HG03354 (cell line): ENCODE results near the gene EXOSC1.
A peak's percentile ranks its signal among the peaks of the same experiment; 100 is the strongest.
"Not testable (repeated sequence)": the region's sequence is repeated elsewhere in the genome, so short reads cannot be mapped to it uniquely, and the experiment has no call there.

Experiments
- ATAC-seq: cut with Tn5 transposase; IDR thresholded peaks from one replicate; pipeline ENCODE4 v1.9.1; 2021; ENCODE audit warnings: mild to moderate bottlenecking; ENCODE audit not compliant: unreplicated experiment, poor library complexity, severe bottlenecking

Gene EXOSC1

GRCh38 chr10:97445722-97446639 is at the start of gene EXOSC1, which contains the start of gene ZDHHC16:
Gene EXOSC1, minus strand, starts transcription at chr10:97446006. Its CDS starts 21 bp downstream, at chr10:97445985.
Gene ZDHHC16, plus strand, starts transcription at chr10:97446175. Its CDS starts 5,501 bp downstream, at chr10:97451676.
- peak; percentile 97 for ATAC-seq

GRCh38 chr10:97494863-97495506 is 49.2 kb upstream of the EXOSC1 start:
- ATAC-seq, result no peak

- ATAC-seq, result no peak
Measured at GRCh38 chr10:97494151-97494550, 48.3 kb upstream of the EXOSC1 start.

DNA sequence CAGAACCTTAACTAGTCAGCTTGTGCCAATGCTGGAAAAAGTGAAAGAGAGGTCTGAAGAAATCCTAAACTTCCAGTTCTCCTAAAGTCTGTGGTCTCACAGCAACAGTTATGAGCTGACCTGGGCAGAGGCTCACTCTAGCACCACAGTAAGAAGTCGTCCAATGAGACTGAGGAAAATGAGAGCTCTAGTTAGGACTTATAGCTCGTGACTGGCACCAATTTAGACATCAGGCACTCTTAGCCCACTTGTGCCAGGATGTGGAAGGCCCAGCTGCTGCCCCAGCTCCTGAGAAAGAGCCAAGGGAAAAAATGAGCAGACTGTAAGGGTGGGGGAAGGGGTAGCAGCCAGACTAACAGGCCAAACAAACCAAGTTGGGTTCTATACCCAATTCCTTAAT is 44.8 kb upstream of the EXOSC1 start:
- ATAC-seq, result no peak

- ATAC-seq, result no peak
Measured at GRCh38 chr10:97485647-97486281, 40.0 kb upstream of the EXOSC1 start.

DNA sequence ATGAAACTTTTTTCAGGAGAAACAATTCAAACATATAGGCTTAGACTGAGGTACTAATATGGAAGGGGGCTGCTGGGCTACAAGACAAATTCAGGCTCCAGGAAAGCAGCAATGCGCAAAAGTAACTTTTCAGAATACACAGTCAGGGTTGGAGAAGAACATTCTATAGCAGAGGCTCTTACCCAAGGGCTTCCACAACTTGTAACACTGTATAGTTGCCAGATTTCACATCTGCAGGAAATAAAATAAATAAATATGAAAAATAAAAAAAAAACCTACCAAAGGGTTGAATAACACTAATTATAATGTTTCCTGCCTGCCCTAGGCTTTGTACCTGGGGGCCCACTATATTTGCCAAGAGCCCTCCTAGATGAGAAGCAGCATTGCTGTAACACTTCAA is 38.1 kb upstream of the EXOSC1 start:
- no peak for ATAC-seq

DNA sequence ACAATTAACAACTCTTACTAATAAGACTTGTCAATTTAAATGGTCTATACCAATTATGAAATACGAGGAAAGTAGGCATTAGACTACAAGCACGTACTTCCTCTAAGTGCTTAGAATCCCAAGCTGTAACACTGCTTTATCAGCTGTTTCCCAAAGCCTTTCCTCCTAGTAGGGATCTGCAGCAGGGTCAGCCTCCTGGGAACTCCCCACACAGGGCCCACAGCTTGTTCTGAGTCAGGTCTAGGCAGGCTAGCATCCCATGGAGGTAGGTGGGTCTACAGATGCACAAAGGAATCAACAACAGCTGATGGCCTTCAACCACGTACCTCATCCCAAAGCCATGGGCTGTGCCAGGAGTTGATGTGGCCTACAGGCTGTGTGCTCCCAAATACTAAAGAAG is 37.7 kb upstream of the EXOSC1 start:
- ATAC-seq, result no peak

DNA sequence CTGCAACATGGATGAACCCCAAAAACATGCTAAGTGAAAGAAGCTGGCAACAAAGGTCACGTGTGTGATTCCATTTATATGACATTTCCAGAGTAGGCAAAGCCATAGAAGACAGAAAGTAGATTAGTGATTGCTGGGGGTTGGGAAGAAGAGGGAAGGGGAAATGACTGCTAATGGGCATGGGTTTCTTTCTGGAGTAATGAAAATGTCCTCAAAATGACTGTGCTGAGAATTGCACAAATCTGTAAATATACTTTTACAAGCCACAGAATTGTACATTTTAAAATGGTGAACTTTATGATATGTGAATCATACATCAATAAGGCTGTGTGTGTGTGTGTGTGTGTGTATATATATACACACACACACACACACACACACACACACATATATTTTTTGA is 36.6 kb upstream of the EXOSC1 start:
- no peak for ATAC-seq

- ATAC-seq, result no peak
Measured at GRCh38 chr10:97481071-97481470, 35.3 kb upstream of the EXOSC1 start.

- no peak for ATAC-seq
Measured at GRCh38 chr10:97479939-97480338, 34.1 kb upstream of the EXOSC1 start.

DNA sequence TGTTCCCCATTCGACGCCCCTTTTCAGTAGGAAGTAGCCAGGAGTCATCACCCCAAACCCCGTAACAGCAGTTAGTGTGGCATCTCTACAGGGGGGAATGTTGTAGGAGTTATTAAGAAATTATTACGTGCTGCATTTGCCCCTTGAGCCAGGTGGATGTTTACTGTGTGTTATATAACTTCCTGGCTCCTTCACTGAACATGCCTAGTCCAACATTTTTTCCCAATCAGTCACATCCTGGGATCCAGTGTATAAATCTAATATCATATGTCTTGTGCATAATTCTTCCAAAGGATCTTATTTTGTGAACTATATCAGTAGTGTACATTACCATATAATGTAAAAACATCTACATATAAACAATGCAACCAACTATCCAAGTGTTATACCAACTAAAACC is 33.6 kb upstream of the EXOSC1 start:
- not testable (repeated sequence) for ATAC-seq

DNA sequence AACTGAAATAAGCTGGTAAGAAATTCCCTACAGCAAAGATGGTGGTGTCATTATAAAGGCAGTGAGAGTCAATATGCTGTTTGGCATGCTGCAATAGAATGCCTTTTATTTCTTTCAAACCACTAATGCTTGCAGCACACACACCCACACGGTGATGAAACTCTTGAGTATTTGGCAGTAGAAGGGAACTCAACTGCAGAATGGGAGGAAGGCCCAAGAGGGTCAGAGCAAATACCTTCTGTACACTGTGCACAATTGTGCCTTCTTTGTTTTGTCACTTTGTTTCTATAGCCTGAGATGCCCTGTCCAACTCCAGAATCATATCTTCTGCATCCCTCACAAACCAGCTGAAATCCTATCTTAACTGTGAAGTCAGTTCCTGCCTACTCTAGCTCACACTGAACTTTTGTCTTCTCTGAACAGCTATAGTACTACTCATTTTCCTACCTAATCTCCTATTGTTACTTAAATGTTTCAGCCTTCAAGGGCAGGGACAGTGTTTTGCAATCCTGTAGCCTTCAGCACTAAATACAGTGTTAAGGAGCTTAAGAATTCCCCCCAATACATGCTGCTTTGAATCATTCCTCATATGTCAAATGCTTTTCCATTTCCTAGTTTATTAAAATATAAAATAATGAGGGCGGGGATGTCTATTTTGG is 30.3 kb upstream of the EXOSC1 start:
- ATAC-seq, result no peak

DNA sequence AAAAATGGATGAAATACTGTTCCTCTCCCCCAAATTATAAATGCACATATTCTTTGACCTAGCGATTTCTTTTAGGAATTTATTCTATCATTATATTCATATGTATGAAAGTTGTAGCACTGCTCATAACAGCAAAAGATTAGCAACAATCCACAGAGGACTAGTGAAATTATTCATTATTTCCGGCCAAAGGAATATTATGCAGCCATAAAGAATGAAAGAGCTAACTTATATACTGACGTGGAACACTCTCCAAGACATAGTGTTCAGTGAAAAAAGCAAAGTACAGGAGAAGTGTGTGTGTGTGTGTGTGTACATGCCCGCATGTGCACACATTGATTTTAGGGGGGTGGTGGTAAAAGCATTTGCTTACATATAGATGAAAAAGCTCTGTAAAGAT is 29.1 kb upstream of the EXOSC1 start:
- no peak for ATAC-seq

- ATAC-seq, result not testable (repeated sequence)
Measured at GRCh38 chr10:97468781-97469180, 23.0 kb upstream of the EXOSC1 start.

GRCh38 chr10:97468162-97468561 is 22.4 kb upstream of the EXOSC1 start:
- ATAC-seq, result no peak

- ATAC-seq, result no peak
Measured at GRCh38 chr10:97466755-97467154, 20.9 kb upstream of the EXOSC1 start.

DNA sequence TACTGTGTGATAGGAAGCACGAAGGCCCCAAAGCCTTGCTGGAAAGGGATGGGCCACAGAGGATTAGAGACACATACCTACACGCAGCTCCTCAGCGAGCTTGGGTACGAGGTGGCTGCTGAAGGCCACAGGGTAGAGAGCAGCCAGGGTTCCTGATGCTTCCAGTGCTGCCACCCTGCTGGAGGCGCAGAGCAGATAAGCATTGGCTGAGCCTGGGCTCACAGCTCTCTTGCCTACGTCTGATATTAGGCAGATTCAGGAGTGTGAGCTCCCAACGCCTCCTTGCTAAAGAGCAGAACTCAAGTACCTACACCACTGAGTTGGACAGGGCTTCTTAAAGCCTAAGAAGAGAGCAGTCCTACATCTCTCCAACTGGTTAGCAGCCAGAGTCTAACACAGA is 20.2 kb upstream of the EXOSC1 start:
- no peak for ATAC-seq

GRCh38 chr10:97464226-97464625 is 18.4 kb upstream of the EXOSC1 start:
- ATAC-seq, result no peak

- no peak for ATAC-seq
Measured at GRCh38 chr10:97463363-97464132, 17.7 kb upstream of the EXOSC1 start.
